Transverse colon (tissue), 4 donors: ENCODE measurements around the gene MARCHF9. TPM values are rescaled to one million over a fixed set of nuclear protein-coding genes. Genes with fewer than 3 reads are reported as not detected.
"Not testable (repeated sequence)": the region's sequence is repeated elsewhere in the genome, so short reads cannot be mapped to it uniquely, and the experiment has no call there.

ENCODE experiments used
- DNase-seq: peaks from one replicate; pipeline ENCODE4 v3.0.0-alpha.2; 2019
- H3K27ac ChIP-seq, 4 donors: fragments of 200-600 bp; sonication (generic); 2 replicates each; pipeline ENCODE4 v1.5.1; 2016 to 2018; ENCODE audit warnings: inconsistent platforms in 4 of 4
- H3K27me3 ChIP-seq: fragments of 200-600 bp; sonication (generic); 2 replicates; pipeline ENCODE4 v1.5.1; 2017; ENCODE audit warnings: inconsistent platforms
- H3K36me3 ChIP-seq, 4 donors: fragments of 200-600 bp; sonication (generic); 2 replicates each; pipeline ENCODE4 v1.5.1; 2017 to 2019; ENCODE audit warnings: inconsistent platforms in 4 of 4
- H3K4me1 ChIP-seq, 4 donors: fragments of 200-600 bp; sonication (generic); 2 replicates each; pipeline ENCODE4 v1.5.1; 2017 to 2020; ENCODE audit warnings: inconsistent platforms in 4 of 4
- H3K4me3 ChIP-seq, 4 donors: fragments of 200-600 bp; sonication (generic); 1 replicate in 1 of 4; 2 replicates in 3 of 4; pipeline versions ENCODE4 v1.5.1 to v1.6.1; 2017 to 2019; ENCODE audit warnings: inconsistent platforms in 4 of 4
- H3K9me3 ChIP-seq, 2 donors: fragments of 200-600 bp; sonication (generic); 2 replicates each; pipeline ENCODE4 v1.5.1; 2017 to 2019; ENCODE audit warnings: inconsistent platforms in 2 of 2
- EP300 ChIP-seq: sonication (generic); formaldehyde crosslinking; IDR thresholded peaks from one replicate; pipeline ENCODE4 v1.6.1; 2017; ENCODE audit warnings: antibody characterized with exemption, low read depth
- POLR2A ChIP-seq: fragments of 450-650 bp; IDR thresholded peaks from one replicate; pipeline ENCODE4 v1.6.1; 2016; ENCODE audit warnings: antibody characterized with exemption, mild to moderate bottlenecking, moderate library complexity
- POLR2AphosphoS5 ChIP-seq, 3 donors: sonication (generic); formaldehyde crosslinking; IDR thresholded peaks; one replicate each; pipeline ENCODE4 v1.6.1; 2016; ENCODE audit warnings: antibody characterized with exemption in 3 of 3
- WGBS, 2 donors: methylation state at CpG; one replicate each; pipeline ENCODE4 v1.1.5; 2018; ENCODE audit warnings: low coverage in 1 of 2; 5-methylcytosine and 5-hydroxymethylcytosine counted together
- in situ Hi-C, 4 donors: fragments of 200-750 bp; cut with MboI; loops; one replicate each; pipeline versions ENCODE4 v1.15.0 to v1.15.1; 2017; ENCODE audit warnings: low sequenced_read_pairs in 3 of 4, low pct_ligation_motif_present in 1 of 4, low pct_unique_long_range_greater_than_20kb in 1 of 4
- intact Hi-C: fragments of 100-400 bp; cut with DNase I; formaldehyde crosslinking; loops from one replicate; pipeline ENCODE4 v1.15.1; 2023; ENCODE audit warnings: low total_unique reads
- total RNA-seq, 4 donors: library from RNA; depleted of rRNA; stranded (reverse); fragments of >200 nt; gene quantifications; one replicate each; pipeline ENCODE4 v1.1.0, GENCODE V29; 2016
- TF ChIP-seq, protein P1 (sequence below), 5 experiments: fragments of 200-600 bp in 3 of 5; fragments of 450-650 bp in 2 of 5; sonication (generic) in 3 of 5; IDR thresholded peaks; 1 replicate in 2 of 5; 2 replicates in 3 of 5; pipeline ENCODE4 v1.5.1; 2016 to 2017; ENCODE audit warnings: antibody characterized with exemption in 5 of 5, inconsistent platforms in 3 of 5, mild to moderate bottlenecking in 2 of 5, moderate library complexity in 1 of 5

MARCHF9 gene
- total RNA-seq, 4 donors from 2014 or later, result 1.5 to 24.1 (median 9.5) TPM

GRCh38 chr12:57713209-57713608 is 41.7 kb upstream of the MARCHF9 start:
- Histone ChIP-seq H3K36me3 (peaks cover 0 to 32% (median 13%) of the 10 kb centered on the region in 4 donors), H3K4me3 (no peak overlapping the region)
- DNase-seq, result no peak

GRCh38 chr12:57715036-57715748 is 39.7 kb upstream of the MARCHF9 start:
- H3K27ac ChIP-seq, H3K9me3 ChIP-seq, DNase-seq, intact Hi-C loops, H3K4me3 ChIP-seq, in situ Hi-C loops, H3K4me1 ChIP-seq, H3K27me3 ChIP-seq: not testable (repeated sequence)
- peaks cover 0 to 46% (median 21%) of the 10 kb centered on the region in 4 donors for H3K36me3 ChIP-seq
- 83 to 94% methylated on average over 2 to 6 of the region's 6 CpGs for WGBS, 2 donors

More at GRCh38 chr12:57713209-57713608, 41.7 kb upstream of the MARCHF9 start:
- Histone ChIP-seq H3K27me3 (no peaks in the 10 kb centered on the region), H3K4me1 (no peaks in the 10 kb centered on the region), H3K9me3 (no peaks in the 10 kb centered on the region), H3K27ac (no peak overlapping the region)
- in situ Hi-C loops, result no loop called here
- intact Hi-C loops, result no loop called here
- WGBS, 2 donors, result 85 to 100% methylated on average over 2 to 5 of the region's 5 CpGs
- no peak for TF ChIP-seq POLR2A

GRCh38 chr12:57715786-57716185 is 39.1 kb upstream of the MARCHF9 start:
- in situ Hi-C loops, result no loop called here
- Histone ChIP-seq H3K36me3 (peaks cover 0 to 46% (median 22%) of the 10 kb centered on the region in 4 donors), H3K4me3 (no peak overlapping the region), H3K9me3 (no peaks in the 10 kb centered on the region), H3K27me3 (no peaks in the 10 kb centered on the region), H3K27ac (no peak overlapping the region), H3K4me1 (no peaks in the 10 kb centered on the region)
- WGBS, 2 donors, result 87 to 89% methylated on average over 9 to 12 of the region's 12 CpGs
- TF ChIP-seq POLR2AphosphoS5 (IDR thresholded peaks at IDR 0.05), result no peak
- TF ChIP-seq POLR2A, result no peak
- TF ChIP-seq, protein P1, sequence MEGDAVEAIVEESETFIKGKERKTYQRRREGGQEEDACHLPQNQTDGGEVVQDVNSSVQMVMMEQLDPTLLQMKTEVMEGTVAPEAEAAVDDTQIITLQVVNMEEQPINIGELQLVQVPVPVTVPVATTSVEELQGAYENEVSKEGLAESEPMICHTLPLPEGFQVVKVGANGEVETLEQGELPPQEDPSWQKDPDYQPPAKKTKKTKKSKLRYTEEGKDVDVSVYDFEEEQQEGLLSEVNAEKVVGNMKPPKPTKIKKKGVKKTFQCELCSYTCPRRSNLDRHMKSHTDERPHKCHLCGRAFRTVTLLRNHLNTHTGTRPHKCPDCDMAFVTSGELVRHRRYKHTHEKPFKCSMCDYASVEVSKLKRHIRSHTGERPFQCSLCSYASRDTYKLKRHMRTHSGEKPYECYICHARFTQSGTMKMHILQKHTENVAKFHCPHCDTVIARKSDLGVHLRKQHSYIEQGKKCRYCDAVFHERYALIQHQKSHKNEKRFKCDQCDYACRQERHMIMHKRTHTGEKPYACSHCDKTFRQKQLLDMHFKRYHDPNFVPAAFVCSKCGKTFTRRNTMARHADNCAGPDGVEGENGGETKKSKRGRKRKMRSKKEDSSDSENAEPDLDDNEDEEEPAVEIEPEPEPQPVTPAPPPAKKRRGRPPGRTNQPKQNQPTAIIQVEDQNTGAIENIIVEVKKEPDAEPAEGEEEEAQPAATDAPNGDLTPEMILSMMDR (IDR thresholded peaks at IDR 0.05), result no peak
- TF ChIP-seq EP300, result no peak
- no peak for DNase-seq
- intact Hi-C loops, result no loop called here

GRCh38 chr12:57716305-57716704 is 38.6 kb upstream of the MARCHF9 start:
- in situ Hi-C loops, result no loop called here
- WGBS, 2 donors, result 94% methylated on average over 4 of the region's 4 CpGs; no CpG with 5 or more reads in 1 of the 2 donors
- Histone ChIP-seq H3K4me3 (no peak overlapping the region), H3K27me3 (no peaks in the 10 kb centered on the region), H3K9me3 (no peaks in the 10 kb centered on the region), H3K27ac (no peak overlapping the region), H3K4me1 (no peaks in the 10 kb centered on the region), H3K36me3 (peaks cover 0 to 46% (median 22%) of the 10 kb centered on the region in 4 donors)
- TF ChIP-seq, protein P1 (IDR thresholded peaks at IDR 0.05), result no peak
- TF ChIP-seq EP300 (no peak), POLR2AphosphoS5 (IDR thresholded peaks at IDR 0.05) (no peak), POLR2A (no peak)
- DNase-seq, result no peak
- intact Hi-C loops, result no loop called here

- intact Hi-C loops, result no loop called here
- in situ Hi-C loops, result no loop called here
Measured at GRCh38 chr12:57717131-57717530, 37.8 kb upstream of the MARCHF9 start.

More at GRCh38 chr12:57717131-57717530, 37.8 kb upstream of the MARCHF9 start:
- Histone ChIP-seq H3K4me3 (no peak overlapping the region), H3K9me3 (no peaks in the 10 kb centered on the region), H3K27me3 (no peaks in the 10 kb centered on the region), H3K4me1 (no peaks in the 10 kb centered on the region), H3K27ac (no peak overlapping the region), H3K36me3 (peaks cover 0 to 44% (median 21%) of the 10 kb centered on the region in 4 donors)
- WGBS, 2 donors, result 96 to 100% methylated on average over 2 to 5 of the region's 5 CpGs
- TF ChIP-seq POLR2AphosphoS5 (IDR thresholded peaks at IDR 0.05), result no peak
- TF ChIP-seq EP300, result no peak
- no peak for TF ChIP-seq POLR2A
- TF ChIP-seq, protein P1 (IDR thresholded peaks at IDR 0.05), result no peak
- DNase-seq, result no peak
